Activated naive CD4-positive, alpha-beta T cell treated with anti-CD3 and anti-CD28 coated beads, Interleukin-2, amount 50 U/mL, for 24 hours (primary cell): ENCODE results near the gene LRIT2.
A peak's percentile ranks its signal among the peaks of the same experiment; 100 is the strongest.

Experiments used
- H3K27ac Mint-ChIP-seq: one replicate; pipeline ENCODE4 v1.8.0; 2021; ENCODE audit warnings: mild to moderate bottlenecking, mixed read lengths
- H3K27me3 Mint-ChIP-seq: one replicate; pipeline ENCODE4 v1.8.0; 2021; ENCODE audit warnings: mixed read lengths
- H3K36me3 Mint-ChIP-seq: one replicate; pipeline ENCODE4 v1.8.0; 2021; ENCODE audit warnings: mixed read lengths
- H3K4me1 Mint-ChIP-seq: one replicate; pipeline ENCODE4 v1.8.0; 2021; ENCODE audit warnings: mixed read lengths
- H3K4me3 Mint-ChIP-seq: one replicate; pipeline ENCODE4 v1.8.0; 2021; ENCODE audit warnings: mild to moderate bottlenecking, mixed read lengths
- H3K9me3 Mint-ChIP-seq: one replicate; pipeline ENCODE4 v1.8.0; 2021; ENCODE audit warnings: mixed read lengths

LRIT2 gene

DNA sequence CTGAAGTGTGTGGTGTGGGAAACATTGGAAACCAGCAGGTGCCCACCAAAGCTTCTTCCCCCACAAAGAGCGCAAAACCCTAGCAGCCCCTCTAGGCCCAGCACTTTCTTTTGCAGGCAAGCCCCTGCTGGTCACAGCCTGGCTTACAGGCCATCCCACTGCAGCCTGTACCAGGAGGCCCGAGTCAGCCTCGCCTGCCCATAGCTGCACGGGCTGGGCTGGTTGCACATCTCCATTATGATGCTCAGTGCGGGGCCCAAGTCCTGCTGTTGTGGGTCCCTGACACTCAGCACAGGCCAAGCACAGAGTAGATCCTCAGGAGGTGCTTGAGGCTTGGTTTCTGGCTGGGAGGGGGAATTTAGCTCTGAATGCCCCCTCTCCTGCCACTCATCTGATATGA, 23.0 kb downstream of the LRIT2 start:
- no peak overlapping the region for H3K4me3 Mint-ChIP-seq
- no peaks in the 10 kb centered on the region for H3K36me3 Mint-ChIP-seq
- peaks cover 5% of the 10 kb centered on the region for H3K27me3 Mint-ChIP-seq
- no peak overlapping the region for H3K27ac Mint-ChIP-seq
- H3K9me3 Mint-ChIP-seq, result no peaks in the 10 kb centered on the region
- no peaks in the 10 kb centered on the region for H3K4me1 Mint-ChIP-seq

DNA sequence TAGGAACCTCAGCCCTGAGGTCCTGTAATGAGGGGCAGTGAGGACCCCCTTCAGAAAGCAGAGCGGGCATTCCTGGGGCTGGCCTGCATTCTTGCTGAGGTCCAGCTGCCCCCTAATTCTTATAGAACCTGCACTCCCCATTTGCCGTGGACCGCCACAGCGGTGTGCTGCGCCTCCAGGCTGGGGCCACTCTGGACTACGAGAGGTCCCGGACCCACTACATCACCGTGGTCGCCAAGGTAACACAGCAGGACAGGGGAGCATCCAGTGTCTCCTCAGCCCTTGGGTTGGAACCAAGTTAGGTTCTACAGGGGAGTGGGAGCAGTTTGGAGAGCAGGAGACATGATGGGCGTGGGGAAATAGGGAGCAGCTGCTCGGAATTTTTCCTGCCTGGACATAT, 23.7 kb downstream of the LRIT2 start:
- Mint-ChIP-seq H3K27ac (no peak overlapping the region), H3K36me3 (no peaks in the 10 kb centered on the region), H3K9me3 (no peaks in the 10 kb centered on the region), H3K4me3 (no peak overlapping the region), H3K27me3 (peaks cover 5% of the 10 kb centered on the region), H3K4me1 (no peaks in the 10 kb centered on the region)

- peaks cover 9% of the 10 kb centered on the region for H3K27me3 Mint-ChIP-seq
- H3K9me3 Mint-ChIP-seq, result no peaks in the 10 kb centered on the region
- no peaks in the 10 kb centered on the region for H3K4me1 Mint-ChIP-seq
- no peak overlapping the region for H3K27ac Mint-ChIP-seq
- no peaks in the 10 kb centered on the region for H3K36me3 Mint-ChIP-seq
- H3K4me3 Mint-ChIP-seq, result no peak overlapping the region
Measured at GRCh38 chr10:84201244-84201606, 24.1 kb downstream of the LRIT2 start.

DNA sequence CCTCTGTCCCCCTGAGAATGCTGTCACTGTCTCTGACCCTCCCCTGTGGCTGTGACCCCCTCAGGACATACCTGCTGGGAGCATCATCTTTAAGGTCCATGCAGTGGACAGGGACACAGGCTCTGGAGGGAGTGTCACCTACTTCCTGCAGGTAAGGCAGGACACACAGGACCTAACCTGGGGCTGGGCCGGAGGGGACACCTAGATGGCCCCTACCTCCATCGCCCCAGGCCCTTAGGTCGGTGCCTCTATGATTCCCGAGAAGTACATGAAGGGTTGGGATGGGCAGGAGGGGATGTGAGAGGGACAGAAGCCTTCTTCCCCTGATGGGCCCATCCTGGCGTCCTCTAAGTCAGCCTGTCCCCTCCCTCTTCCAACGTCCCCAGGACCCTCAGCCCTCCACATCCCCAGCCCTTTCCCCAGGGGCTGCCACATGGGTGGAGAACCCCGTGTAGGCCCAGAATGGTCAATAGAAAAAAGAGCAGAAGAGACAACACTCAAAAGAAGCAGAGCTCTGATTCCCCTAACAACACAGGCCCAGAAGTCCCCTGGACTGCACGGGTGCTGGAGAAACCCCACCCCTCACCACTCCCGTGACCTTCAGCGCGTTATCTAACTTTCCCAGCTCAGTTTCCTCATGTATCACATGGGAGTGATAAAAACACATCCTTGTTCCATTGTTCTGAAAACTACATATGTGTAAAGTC, 24.7 kb downstream of the LRIT2 start:
- H3K4me1 Mint-ChIP-seq, result peaks cover under 1% of the 10 kb centered on the region
- no peak overlapping the region for H3K4me3 Mint-ChIP-seq
- H3K27ac Mint-ChIP-seq, result no peak overlapping the region
- H3K36me3 Mint-ChIP-seq, result no peaks in the 10 kb centered on the region
- no peaks in the 10 kb centered on the region for H3K9me3 Mint-ChIP-seq
- peaks cover 13% of the 10 kb centered on the region for H3K27me3 Mint-ChIP-seq

- H3K9me3 Mint-ChIP-seq, result no peaks in the 10 kb centered on the region
- no peak overlapping the region for H3K27ac Mint-ChIP-seq
- H3K4me3 Mint-ChIP-seq, result no peak overlapping the region
- no peaks in the 10 kb centered on the region for H3K36me3 Mint-ChIP-seq
- H3K27me3 Mint-ChIP-seq, result peaks cover 17% of the 10 kb centered on the region
- peaks cover 7% of the 10 kb centered on the region for H3K4me1 Mint-ChIP-seq
Measured at GRCh38 chr10:84198206-84198915, 27.0 kb downstream of the LRIT2 start.

DNA sequence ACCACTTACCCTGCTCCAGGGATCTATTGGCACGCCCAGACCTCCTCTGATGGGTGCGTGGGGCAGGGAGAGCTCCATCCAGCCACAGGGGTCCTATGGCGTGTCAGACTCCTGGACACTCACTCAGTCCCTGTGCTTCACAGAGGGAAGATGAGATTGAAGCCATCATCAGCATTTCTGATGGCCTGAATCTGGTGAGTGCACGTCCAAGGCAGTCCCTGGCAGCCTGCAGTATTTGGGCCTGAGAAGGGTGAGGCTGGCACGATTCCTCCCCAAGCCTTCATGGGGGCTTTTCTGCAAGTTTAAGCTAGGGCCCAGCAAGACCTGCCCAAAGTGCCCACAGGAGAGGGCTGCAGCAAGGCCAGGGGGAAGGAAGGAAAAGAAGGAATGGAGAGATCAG, 27.7 kb downstream of the LRIT2 start:
- Mint-ChIP-seq H3K27ac (no peak overlapping the region), H3K9me3 (no peaks in the 10 kb centered on the region), H3K27me3 (peaks cover 17% of the 10 kb centered on the region), H3K36me3 (no peaks in the 10 kb centered on the region), H3K4me1 (peaks cover 7% of the 10 kb centered on the region), H3K4me3 (no peak overlapping the region)

DNA sequence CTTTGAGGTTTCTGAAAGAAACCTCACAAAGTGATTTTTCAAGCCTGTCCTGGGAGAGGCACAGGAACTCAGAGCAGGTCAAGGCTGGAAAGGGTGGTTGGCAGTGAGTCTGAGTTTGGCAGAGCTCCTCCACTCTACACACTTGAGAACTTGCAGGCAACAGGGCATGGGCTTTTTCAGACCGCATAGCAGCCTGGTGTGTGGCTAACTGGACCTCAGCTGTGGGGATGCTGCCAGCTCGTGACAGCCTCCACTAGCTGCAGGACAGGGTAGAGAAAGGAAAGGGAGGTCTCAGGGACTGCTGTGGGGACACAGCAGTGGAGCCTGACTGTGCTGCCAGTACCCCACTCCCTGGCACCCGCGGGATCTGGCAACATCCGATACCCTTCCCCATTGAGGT, 28.4 kb downstream of the LRIT2 start:
- no peaks in the 10 kb centered on the region for H3K9me3 Mint-ChIP-seq

GRCh38 chr10:84196083-84196482, 29.3 kb downstream of the LRIT2 start:
- Mint-ChIP-seq H3K36me3 (no peaks in the 10 kb centered on the region), H3K4me1 (peaks cover 12% of the 10 kb centered on the region), H3K4me3 (peak overlapping the region; percentile 47), H3K27ac (no peak overlapping the region), H3K27me3 (peaks cover 20% of the 10 kb centered on the region), H3K9me3 (no peaks in the 10 kb centered on the region)

More for the DNA sequence above, 28.4 kb downstream of the LRIT2 start:
- Mint-ChIP-seq H3K27ac (no peak overlapping the region), H3K36me3 (no peaks in the 10 kb centered on the region), H3K27me3 (peaks cover 20% of the 10 kb centered on the region), H3K4me1 (peaks cover 7% of the 10 kb centered on the region), H3K4me3 (no peak overlapping the region)

- peaks cover 20% of the 10 kb centered on the region for H3K27me3 Mint-ChIP-seq
- peaks cover 19% of the 10 kb centered on the region for H3K4me1 Mint-ChIP-seq
- H3K27ac Mint-ChIP-seq, result no peak overlapping the region
- no peaks in the 10 kb centered on the region for H3K9me3 Mint-ChIP-seq
- H3K36me3 Mint-ChIP-seq, result no peaks in the 10 kb centered on the region
- peak overlapping the region; percentile 47 for H3K4me3 Mint-ChIP-seq
Measured at GRCh38 chr10:84195044-84195830, 30.1 kb downstream of the LRIT2 start.

- Mint-ChIP-seq H3K4me1 (peaks cover 20% of the 10 kb centered on the region), H3K9me3 (no peaks in the 10 kb centered on the region), H3K36me3 (no peaks in the 10 kb centered on the region), H3K27ac (no peak within 1 kb of the TSS), H3K27me3 (peaks cover 20% of the 10 kb centered on the region), H3K4me3 (peak within 1 kb of the TSS; percentile 47)
Measured at GRCh38 chr10:84194424-84195043, 30.8 kb downstream of the LRIT2 start, which contains the start of gene CDHR1. Gene CDHR1, plus strand, starts transcription at chr10:84194537. Its CDS starts 224 bp downstream, at chr10:84194761.

DNA sequence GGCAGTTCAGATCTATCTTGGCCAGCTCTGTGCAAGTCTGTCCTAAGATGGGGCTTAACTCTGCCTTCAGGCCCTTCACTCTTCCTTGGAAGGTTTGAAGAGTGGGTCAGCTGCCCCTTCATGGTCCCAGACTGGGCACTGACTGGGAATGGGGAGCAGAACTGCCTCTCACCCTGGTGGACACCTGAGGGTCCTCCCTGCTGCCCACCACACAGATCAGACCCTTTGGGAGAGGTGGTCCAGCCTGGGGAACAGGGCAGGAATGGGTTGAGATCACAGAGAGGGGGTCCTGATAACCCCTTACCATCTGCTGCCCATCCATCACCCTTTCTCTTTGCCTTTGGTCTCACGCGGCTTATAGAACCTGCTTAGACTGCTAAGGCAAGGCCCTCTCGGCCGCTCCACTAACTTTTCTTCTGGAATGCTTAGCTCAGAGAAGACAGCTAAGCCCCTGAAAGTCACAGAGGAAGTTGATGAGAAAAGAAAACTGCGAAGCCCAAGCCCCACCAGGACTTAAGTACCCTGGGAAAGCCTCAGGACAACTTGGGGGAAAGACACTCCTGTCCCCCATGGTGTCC, 31.4 kb downstream of the LRIT2 start:
- no peaks in the 10 kb centered on the region for H3K36me3 Mint-ChIP-seq
- no peak overlapping the region for H3K27ac Mint-ChIP-seq
- H3K27me3 Mint-ChIP-seq, result peaks cover 20% of the 10 kb centered on the region
- H3K4me1 Mint-ChIP-seq, result peaks cover 20% of the 10 kb centered on the region
- H3K9me3 Mint-ChIP-seq, result no peaks in the 10 kb centered on the region
- no peak overlapping the region for H3K4me3 Mint-ChIP-seq

- H3K36me3 Mint-ChIP-seq, result no peaks in the 10 kb centered on the region
- no peak overlapping the region for H3K4me3 Mint-ChIP-seq
- no peak overlapping the region for H3K27ac Mint-ChIP-seq
- H3K4me1 Mint-ChIP-seq, result peaks cover 20% of the 10 kb centered on the region
- peaks cover 16% of the 10 kb centered on the region for H3K27me3 Mint-ChIP-seq
- no peaks in the 10 kb centered on the region for H3K9me3 Mint-ChIP-seq
Measured at GRCh38 chr10:84193327-84193726, 32.0 kb downstream of the LRIT2 start.

DNA sequence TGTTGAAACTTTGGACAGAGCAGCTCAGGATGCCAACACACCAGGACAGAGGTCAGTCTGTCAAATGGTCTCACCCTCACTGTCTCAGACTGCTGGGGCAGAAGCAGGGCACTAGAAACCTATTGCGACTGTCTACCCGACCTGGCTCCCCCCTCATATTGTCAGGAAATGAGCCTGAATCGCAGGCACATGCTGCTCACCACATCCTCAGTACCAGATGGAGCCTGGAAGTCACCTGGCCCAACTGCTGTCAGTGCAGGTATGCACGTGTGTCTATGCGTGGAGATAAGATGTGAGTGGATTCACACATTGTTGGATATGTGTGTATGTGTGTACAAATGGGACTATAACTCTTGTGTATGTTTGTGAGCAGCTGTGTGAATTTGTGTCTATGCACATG, 34.2 kb downstream of the LRIT2 start:
- Mint-ChIP-seq H3K9me3 (no peaks in the 10 kb centered on the region), H3K4me1 (peaks cover 20% of the 10 kb centered on the region), H3K36me3 (no peaks in the 10 kb centered on the region), H3K4me3 (no peak overlapping the region), H3K27me3 (peaks cover 9% of the 10 kb centered on the region), H3K27ac (no peak overlapping the region)

- Mint-ChIP-seq H3K36me3 (no peaks in the 10 kb centered on the region), H3K9me3 (no peaks in the 10 kb centered on the region), H3K4me1 (peaks cover 18% of the 10 kb centered on the region), H3K27ac (no peak overlapping the region), H3K27me3 (peaks cover 6% of the 10 kb centered on the region), H3K4me3 (no peak overlapping the region)
Measured at GRCh38 chr10:84190621-84191020, 34.7 kb downstream of the LRIT2 start.

- H3K9me3 Mint-ChIP-seq, result no peaks in the 10 kb centered on the region
- H3K27ac Mint-ChIP-seq, result no peak overlapping the region
- no peak overlapping the region for H3K4me3 Mint-ChIP-seq
- H3K36me3 Mint-ChIP-seq, result no peaks in the 10 kb centered on the region
- peaks cover 2% of the 10 kb centered on the region for H3K27me3 Mint-ChIP-seq
- peaks cover 13% of the 10 kb centered on the region for H3K4me1 Mint-ChIP-seq
Measured at GRCh38 chr10:84188815-84189214, 36.5 kb downstream of the LRIT2 start.
